ENCODE measurements around the gene PTPRJ.

PTPRJ gene

GRCh38 chr11:48077251-48077650 lies 96.9 kb downstream of the PTPRJ start:
- DNase-seq = no peak

DNA sequence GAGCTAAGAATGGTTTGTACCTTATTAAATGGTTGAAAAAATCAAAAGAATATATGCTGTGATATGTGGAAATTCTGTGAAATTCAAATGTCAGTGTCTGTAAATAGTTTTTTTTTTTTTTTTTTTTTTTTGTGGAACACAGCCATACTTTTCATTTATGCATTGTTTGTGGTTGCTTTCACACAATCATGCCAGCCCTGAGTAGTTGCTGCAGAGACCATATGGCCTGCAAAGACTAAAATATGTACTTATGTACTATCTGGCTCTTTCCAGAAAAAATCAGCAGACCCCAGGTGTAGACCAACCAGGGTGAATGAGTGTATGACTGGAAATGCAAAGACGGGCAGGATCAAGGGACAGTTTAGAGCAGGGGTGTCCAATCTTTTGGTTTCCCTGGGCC lies 98.3 kb downstream of the PTPRJ start:
- DNase-seq = no peak

DNA sequence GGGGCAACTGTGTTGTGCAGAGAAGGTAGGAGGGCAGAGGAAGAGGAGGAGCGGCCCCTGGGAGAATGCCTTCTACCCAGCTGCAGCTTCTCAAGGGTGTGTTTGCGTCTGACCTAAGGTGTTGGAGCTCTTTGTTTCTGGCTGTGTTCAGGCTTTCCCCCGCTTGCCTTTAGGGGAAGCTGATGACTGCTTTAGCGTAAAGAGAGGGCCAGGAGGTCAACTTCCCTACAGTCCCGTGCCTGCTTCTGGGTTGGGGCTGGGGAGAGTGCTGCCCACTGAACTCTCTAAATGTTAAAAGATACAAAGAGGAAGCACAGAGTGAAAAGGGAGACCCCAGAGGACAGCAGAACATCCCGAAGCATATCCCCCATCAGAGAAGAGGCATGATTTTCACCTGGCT lies 99.2 kb downstream of the PTPRJ start:
- DNase-seq = no peak

- no peak for DNase-seq
Measured at GRCh38 chr11:48080301-48080861, 100.0 kb downstream of the PTPRJ start.

DNA sequence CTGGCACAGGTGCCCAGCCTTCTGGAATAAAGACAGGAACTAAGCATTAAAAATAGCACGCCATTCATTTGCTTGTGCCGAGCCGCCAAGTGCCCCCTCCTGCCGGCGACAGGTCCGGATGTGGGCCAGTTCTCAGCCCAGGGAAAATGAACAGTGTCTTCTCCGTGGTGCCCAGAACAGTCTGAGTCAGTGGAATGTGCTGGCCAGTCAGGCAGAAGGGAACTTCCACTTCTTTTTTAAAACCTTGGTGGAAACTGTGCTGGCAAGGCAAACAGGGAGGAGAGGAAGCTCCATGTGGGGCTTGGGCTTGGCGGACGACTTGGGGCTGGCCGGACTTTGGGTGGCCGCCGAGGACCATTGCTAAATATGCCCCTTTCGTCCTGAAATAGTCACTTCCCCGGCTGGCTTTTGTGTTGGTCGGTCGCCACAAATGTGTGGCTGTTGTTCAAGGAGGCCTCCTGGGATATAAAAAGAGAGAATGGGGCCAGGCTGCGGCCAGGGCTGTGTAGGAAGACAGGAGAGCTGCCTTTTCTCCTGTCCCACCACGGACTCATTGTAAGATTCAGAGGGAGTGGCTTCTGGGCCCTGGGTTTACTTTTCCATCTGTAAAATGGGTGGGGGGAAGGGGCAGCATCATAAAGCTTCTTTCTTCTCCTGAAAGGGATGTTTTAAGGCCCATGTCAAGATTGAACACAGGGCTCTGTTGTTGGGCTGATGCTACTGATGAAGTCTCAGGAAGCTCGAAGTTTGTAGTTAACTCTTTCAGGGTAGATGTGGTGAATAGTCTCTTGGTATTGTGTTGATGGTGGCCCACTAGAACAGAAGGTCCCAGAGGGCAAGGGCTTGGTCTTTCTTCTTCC lies 101.0 kb downstream of the PTPRJ start:
- no peak for DNase-seq

- no peak for DNase-seq
Measured at GRCh38 chr11:48082771-48083170, 102.4 kb downstream of the PTPRJ start.

DNA sequence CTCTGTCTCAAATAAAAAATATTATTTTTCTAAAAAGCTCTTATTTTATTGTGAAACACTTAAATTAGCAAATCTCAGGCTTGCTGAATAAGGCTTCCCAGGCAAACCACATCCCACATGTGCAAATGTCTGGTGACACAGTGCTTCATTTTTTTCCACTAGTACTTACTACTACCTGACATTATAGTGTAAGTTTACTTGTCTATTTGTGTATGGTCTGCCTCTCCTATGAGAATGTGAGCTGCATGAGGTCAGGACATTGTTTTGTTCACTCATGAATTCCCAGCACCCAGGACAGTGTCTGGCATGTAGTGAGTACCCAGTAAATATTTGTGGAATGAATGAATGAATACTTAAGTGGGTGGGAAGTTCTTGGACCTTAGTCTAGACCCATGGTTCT lies 103.1 kb downstream of the PTPRJ start:
- DNase-seq = no peak

DNA sequence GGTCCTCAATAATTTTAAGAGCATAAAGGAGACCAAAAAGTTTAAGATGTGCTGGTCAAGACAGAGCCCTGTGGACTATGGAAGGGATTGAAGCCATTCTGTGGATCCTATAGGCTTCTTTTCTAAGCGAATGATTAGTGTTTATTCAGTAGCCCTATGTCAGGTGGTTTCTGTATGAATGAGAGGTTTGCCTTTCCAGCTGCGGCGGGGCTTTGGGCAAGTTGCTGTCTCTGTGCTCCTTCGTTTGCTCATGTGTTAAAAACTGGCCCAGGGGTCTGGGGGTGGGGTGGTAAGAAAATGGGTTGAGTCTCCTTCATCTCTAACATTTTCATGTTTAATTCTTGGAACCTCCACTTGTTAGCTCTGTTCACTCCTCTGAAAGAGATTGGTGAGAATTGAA lies 105.3 kb downstream of the PTPRJ start:
- no peak for DNase-seq

DNA sequence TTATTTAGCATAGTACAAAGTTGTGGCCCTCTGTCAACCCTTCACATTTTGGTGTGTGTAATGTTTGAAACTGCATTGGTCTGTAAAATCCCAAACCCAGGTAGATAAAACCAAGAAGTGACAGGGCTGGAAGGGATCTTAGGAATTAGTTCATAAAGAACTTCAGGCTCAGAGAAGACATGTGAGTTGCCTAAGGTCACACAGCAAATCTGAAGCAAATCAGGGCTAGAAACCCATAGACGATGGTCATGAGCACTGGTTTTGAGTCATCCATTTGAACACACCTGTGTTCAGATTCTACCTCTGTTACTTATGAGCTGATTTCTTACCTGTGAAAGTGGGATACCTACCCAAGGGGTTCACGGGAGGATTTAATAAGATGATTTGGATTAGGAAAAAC lies 107.1 kb downstream of the PTPRJ start:
- no peak for DNase-seq

DNA sequence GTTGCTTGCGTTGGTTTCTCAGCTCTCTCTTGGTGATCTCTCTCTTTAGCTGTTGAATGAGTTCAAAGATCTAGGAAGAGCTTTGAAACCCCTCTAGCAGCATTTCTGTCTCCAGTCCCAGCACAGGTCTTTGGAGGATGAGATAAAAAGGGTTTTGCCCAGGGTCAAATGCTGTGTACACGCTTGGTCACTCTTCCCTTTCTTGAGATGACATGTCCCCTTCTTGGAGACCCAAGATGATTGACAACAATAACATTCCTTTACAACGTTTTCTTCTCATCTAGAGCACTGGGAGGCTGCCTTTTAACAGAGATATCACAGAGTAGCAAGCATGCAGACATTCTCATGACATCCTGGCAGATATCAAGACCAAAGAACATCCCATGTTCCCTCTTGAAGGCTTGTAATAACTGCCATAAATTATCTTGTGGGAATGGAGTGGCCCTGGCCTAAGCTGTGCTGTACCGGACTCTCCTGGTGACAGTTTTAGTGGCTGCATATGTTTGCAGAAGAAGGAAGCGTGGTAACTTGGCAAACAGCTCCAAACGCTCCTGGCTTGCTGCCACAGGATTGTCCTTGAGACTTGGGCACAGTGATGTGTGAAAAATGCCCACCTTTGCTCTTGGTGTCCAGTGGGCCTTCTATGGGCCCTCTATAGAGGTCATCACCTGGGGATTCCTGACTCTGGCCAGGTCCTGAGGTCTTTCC lies 107.8 kb downstream of the PTPRJ start:
- DNase-seq = peak; percentile 80

- DNase-seq = peak; percentile 88
Measured at GRCh38 chr11:48088682-48089050, 108.3 kb downstream of the PTPRJ start.

DNA sequence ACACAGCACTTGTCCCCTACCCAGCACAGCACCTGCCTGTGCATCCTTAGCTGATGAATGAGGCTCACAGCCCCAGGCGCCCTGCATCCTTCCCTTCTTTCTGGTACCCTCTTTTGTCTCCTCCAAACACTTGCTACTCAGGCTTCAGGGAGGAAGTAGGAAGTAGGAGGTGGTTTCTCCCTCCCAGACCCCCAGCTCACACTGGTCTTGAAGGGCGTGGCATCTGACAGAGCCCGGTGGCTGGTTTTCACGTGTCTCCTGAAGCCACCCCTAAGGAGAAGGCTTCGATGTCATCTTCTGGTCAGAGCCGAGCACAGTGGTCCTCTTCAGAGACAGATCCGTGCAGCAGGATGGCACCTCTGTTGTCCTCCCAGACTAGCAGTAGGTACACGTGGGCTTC lies 109.8 kb downstream of the PTPRJ start:
- no peak for DNase-seq

GRCh38 chr11:48091426-48092102 lies 111.2 kb downstream of the PTPRJ start:
- DNase-seq = no peak

GRCh38 chr11:48093323-48093722 lies 113.0 kb downstream of the PTPRJ start:
- no peak for DNase-seq

- DNase-seq = peak; percentile 46
Measured at GRCh38 chr11:48093795-48094642, 113.7 kb downstream of the PTPRJ start.

DNA sequence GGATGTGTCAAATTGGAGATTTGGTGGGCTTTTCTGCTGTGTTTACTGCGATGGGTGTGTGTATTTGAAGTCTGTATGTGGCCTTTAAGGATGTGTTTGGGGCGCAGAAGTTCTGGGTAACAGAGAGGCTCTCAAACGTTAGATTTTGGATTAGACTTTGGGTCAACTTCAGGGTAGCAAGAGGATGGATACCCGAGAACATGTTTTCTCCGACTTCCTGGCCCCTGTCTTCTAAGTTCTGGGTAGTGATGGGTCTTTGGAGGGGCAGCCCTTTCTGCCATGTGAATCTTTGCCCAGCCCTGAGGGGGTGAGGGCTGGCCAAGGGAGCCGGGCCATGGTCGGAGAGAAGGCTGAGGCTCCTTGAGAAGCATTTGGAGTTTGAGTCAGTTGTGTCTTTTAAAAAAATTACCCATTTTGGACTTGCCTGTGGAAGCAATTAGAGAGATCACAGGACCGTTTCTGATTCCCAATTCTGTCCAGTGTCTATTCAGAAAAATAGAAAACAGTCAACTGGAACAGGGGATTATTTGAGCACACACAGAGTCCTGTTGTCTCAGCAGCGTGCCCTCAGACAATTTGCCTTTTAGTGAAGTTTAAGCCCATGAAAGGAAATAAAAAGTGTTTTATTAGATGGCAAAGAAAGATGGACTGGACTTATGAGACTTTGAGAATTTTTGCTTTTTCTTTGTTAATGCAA lies 114.4 kb downstream of the PTPRJ start:
- DNase-seq = no peak

- DNase-seq = no peak
Measured at GRCh38 chr11:48095779-48096470, 115.6 kb downstream of the PTPRJ start.

DNA sequence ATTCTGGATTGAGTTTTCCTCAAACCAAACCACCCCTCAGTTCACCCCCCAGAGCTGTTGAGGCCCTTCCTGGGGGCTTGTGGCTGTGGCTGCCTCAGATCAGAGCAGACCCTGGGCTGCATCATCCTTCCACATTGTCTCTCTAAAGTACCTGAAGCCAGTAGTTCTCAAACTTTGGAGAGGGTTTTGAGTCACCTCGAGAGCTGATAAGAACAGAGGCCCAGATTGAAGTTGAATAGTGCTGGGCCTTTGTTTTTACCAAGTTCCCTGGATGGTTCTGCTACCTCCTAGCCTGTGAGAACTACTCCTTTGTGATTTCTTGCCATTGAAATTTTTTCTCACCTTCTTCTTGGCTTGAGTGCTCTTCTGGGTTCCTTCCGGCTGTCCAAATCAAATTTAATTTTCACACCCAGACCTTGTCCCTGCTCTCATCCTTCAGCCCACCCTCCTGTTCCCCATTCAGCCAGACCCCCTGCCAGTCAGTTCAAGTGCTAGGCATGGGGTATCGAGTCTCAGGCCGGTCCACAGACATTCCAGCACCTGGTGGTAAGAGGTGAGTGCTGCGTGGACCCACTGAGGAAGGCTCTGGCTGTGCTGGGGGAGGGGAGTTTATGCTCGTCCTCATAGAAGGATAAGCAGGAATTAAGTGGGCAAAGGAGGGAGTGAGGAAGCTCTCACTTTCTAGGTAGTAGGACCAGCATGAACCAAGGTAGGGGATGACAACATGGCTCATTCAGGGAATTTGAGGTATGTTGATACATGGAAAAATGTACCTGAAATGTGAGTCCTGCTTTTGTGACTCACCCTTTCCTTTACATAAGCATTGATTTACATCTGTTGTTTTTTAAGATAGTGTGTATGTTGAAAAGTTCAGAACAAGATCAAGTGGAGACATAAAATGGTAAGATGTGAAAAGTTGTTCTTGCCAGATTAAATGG lies 116.5 kb downstream of the PTPRJ start:
- DNase-seq = no peak

DNA sequence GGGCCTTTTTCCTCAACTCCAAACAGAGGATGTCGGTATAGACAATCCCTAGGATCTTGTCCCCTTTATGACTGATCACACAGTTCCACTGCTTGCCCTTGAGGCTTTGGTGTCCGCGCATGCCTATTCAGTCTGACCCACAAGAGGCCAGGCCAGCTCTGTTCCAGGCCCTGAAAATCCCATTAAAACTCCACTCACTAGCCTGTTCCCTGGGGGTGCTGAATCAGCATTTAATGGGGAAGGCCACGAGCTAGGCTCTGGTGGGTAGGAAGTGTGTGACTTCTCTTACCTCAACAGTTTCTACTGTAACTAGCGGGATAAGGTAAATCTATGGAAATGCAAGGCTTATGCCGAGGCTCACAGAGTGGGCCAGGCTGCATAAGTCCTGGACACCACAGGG lies 117.7 kb downstream of the PTPRJ start:
- no peak for DNase-seq

GRCh38 chr11:48099916-48100446 lies 119.6 kb downstream of the PTPRJ start:
- no peak for DNase-seq

Data from NCI-H2029 (cell line).